ENCODE measurements around the gene LCNL1. TPM values are rescaled to one million over a fixed set of nuclear protein-coding genes. Genes with fewer than 3 reads are reported as not detected.

The LCNL1 gene
- total RNA-seq, 3 donors from 2014 or later, result 0.16 to 0.29 TPM; not detected in 1

DNA sequence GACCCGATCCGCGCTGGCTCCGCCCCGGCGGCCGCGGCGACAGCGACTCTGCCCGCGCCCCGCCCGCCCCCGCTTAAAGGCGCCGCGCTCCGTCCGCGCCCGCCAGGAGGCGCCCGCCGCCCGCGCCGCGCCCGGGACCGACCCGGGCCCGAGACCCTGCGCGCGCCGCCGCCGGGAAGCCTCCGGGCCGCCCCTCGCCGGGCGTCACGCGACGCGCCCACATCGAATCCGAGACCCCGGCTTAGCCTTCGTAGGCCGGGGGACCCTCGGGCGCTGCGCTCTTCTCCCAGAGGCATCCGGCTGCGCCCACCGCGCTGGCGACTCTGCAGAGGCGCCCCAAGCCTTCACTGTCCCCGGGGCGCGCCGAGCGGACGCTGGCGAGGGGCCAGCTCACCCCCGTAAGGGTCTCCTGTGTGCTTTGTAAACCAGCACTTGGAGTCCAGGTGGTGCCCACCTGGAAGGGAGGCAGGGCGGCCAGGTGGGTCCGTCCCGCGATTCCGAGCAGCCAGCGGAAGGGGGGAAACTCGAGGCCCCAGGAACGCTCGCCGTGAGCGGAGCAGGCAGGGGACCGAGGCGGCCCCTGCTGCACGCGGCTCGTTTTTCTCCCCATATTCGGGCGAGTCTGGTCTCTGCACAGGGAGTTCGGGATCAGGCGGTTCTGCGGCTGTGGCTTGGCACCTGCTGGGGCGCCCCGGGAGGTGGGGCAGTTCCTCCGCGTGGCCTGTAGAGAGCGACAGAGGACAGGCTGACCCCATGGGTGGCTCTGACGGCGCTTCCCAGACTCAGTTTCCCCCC lies 45.7 kb downstream of the LCNL1 start:
- Histone ChIP-seq H3K9me3 (no peaks in the 10 kb centered on the region), H3K36me3 (no peaks in the 10 kb centered on the region), H3K27me3 (no peaks in the 10 kb centered on the region), H3K4me3 (peak overlapping the region; percentile 49 to 88 (median 66)), H3K27ac (peak overlapping the region; percentile 30 to 74), H3K4me1 (peaks cover 12 to 27% of the 10 kb centered on the region in 2 donors)
- no peak for TF ChIP-seq POLR2A (IDR thresholded peaks at IDR 0.05)
- TF ChIP-seq, protein P1, sequence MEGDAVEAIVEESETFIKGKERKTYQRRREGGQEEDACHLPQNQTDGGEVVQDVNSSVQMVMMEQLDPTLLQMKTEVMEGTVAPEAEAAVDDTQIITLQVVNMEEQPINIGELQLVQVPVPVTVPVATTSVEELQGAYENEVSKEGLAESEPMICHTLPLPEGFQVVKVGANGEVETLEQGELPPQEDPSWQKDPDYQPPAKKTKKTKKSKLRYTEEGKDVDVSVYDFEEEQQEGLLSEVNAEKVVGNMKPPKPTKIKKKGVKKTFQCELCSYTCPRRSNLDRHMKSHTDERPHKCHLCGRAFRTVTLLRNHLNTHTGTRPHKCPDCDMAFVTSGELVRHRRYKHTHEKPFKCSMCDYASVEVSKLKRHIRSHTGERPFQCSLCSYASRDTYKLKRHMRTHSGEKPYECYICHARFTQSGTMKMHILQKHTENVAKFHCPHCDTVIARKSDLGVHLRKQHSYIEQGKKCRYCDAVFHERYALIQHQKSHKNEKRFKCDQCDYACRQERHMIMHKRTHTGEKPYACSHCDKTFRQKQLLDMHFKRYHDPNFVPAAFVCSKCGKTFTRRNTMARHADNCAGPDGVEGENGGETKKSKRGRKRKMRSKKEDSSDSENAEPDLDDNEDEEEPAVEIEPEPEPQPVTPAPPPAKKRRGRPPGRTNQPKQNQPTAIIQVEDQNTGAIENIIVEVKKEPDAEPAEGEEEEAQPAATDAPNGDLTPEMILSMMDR (IDR thresholded peaks at IDR 0.05), result peak; percentile 30 to 53 (median 33)
- DNase-seq (ENCODE audit: low spot score in 2 of 2), result peak in 1 of 2 donors; percentile 73
- intact Hi-C loops (cut with DNase I; ENCODE audit: low total_unique reads), result no loop called here

DNA sequence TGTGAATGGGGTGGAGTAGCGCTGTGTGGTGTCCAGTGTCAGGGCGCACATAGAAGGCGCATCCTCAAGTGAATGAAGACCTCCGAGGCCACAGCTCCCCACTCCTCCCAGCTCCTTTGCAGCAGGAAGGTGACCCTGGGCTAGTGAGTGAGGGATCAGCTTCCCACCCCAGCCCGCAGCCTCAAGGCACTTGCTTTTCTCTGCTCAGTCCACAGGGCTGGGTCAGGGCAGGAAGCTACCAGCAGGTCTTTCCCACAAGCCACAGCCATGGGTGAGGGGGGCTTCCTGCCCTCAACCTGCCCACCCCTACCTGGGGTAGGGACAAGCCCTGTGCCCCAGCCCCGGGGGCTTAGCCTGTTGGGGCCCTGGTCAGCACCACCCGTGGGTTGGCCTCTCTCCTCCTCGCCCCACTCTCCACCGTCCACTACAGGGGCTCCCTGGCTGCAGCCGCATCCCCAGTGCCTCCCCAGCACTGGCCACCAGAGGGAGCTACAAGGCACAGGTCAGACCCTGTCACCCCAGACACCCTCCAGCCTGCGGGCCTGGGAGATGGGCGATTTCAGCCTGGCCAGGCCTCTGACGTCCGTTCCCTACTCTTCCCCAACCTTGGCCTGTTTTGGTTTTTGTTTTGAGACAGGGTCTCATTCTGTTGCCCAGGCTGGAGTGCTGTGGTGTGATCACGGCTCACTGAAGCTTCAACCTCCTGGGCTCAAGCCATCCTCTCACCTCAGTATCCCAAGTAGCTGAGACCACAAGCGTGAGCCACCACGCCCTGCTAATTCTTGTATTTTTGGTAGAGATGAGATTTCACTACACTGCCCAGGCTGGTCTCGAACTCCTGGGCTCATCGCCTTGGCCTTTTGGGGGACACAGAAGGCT lies 46.5 kb downstream of the LCNL1 start:
- no peaks in the 10 kb centered on the region for H3K9me3 ChIP-seq
- DNase-seq (ENCODE audit: low spot score in 2 of 2), result peak in 1 of 2 donors; percentile 69
- H3K4me3 ChIP-seq, result peak overlapping the region; percentile 49 to 88 (median 66)
- TF ChIP-seq, protein P1 (IDR thresholded peaks at IDR 0.05), result peak; percentile 60 to 84 (median 76)
- no peak for TF ChIP-seq POLR2AphosphoS5 (IDR thresholded peaks at IDR 0.05)
- no peaks in the 10 kb centered on the region for H3K36me3 ChIP-seq
- no peaks in the 10 kb centered on the region for H3K27me3 ChIP-seq
- intact Hi-C loops (cut with DNase I; ENCODE audit: low total_unique reads), result no loop called here
- peaks cover 12 to 27% of the 10 kb centered on the region in 2 donors for H3K4me1 ChIP-seq
- no peak overlapping the region for H3K27ac ChIP-seq

DNA sequence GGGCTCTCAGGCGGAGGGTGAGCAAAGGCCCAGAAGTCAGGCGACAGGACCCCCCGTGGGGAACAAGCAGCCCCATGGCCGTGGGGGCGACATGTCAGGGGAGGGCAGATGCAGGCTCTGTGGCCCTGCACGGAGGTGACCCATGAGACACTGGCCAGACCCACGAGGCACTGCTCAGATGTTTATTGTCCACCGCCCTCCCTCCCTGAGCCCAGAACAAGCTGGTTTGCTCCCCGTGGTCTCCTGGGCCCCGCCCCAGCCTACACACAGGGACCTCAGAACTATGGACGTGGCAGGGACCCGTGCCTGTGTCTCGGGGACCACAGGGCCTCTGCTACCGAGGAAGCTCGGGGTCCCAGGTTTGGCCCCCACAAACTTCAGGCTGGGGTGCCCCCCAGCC lies 47.2 kb downstream of the LCNL1 start:
- H3K4me3 ChIP-seq, result no peak overlapping the region
- H3K36me3 ChIP-seq, result no peaks in the 10 kb centered on the region
- no peaks in the 10 kb centered on the region for H3K9me3 ChIP-seq
- H3K4me1 ChIP-seq, result peaks cover 20 to 35% of the 10 kb centered on the region in 2 donors
- intact Hi-C loops (cut with DNase I; ENCODE audit: low total_unique reads), result no loop called here
- TF ChIP-seq POLR2AphosphoS5 (IDR thresholded peaks at IDR 0.05), result no peak
- TF ChIP-seq POLR2A (IDR thresholded peaks at IDR 0.05), result no peak
- TF ChIP-seq, protein P1 (IDR thresholded peaks at IDR 0.05), result no peak
- no peak overlapping the region for H3K27ac ChIP-seq
- no peak for DNase-seq (ENCODE audit: low spot score in 2 of 2)
- H3K27me3 ChIP-seq, result no peaks in the 10 kb centered on the region

DNA sequence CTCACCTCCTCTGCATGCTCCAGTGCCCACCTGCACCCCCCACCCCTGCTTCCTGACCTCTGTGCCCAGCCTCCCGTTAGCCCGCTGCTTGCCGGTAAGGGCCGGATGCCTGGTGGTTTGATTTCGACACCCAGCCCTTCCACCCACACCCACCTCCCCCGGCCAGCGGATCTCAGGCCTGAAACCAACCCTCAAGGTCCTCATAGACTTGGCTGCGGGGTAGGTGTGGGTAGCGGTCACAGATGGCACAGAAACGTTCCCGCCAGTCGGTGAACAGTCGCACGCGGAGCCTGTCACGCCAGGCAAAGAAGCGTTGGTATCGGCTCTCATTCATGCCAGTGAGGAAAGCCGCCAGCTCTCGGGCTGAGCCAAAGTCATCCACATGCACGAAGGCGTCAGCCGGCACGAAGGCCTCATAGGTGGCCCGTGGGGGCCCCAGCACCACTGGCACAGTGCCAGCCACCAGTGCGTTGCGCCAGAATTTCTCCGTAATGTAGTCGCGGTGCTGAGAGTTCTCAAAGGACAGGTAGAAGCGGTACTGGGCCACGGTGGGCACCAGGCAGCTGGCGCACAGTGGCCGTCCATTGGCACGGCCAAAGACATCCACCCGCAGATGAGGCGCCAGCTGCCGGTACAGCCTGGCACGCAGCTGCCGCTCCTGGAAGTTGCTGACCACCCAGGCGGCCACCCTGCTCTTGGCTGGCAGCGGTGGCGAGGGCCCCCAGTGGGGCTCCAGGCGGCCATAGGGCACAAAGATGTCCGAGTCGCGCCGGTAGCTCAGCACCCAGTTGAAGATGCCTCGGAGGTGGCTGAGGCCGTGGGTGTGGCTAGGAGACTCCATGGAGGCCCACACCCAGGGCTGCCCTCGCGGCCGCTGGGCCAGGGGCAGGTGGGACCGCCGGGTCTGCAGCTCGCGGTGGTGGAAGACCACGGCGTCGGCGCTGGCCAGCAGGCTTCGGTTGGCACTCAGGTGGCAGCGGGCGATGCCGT lies 48.0 kb downstream of the LCNL1 start:
- no peak for DNase-seq (ENCODE audit: low spot score in 2 of 2)
- H3K4me1 ChIP-seq, result peaks cover 21 to 31% of the 10 kb centered on the region in 2 donors
- intact Hi-C loops (cut with DNase I; ENCODE audit: low total_unique reads), result no loop called here
- TF ChIP-seq, protein P1 (IDR thresholded peaks at IDR 0.05), result no peak
- TF ChIP-seq POLR2A (IDR thresholded peaks at IDR 0.05) (no peak), POLR2AphosphoS5 (IDR thresholded peaks at IDR 0.05) (no peak)
- H3K27ac ChIP-seq, result no peak overlapping the region
- no peak overlapping the region for H3K4me3 ChIP-seq
- H3K27me3 ChIP-seq, result no peaks in the 10 kb centered on the region
- no peaks in the 10 kb centered on the region for H3K36me3 ChIP-seq
- no peaks in the 10 kb centered on the region for H3K9me3 ChIP-seq
